ENCODE data around the gene CFAP57.

The CFAP57 gene

DNA sequence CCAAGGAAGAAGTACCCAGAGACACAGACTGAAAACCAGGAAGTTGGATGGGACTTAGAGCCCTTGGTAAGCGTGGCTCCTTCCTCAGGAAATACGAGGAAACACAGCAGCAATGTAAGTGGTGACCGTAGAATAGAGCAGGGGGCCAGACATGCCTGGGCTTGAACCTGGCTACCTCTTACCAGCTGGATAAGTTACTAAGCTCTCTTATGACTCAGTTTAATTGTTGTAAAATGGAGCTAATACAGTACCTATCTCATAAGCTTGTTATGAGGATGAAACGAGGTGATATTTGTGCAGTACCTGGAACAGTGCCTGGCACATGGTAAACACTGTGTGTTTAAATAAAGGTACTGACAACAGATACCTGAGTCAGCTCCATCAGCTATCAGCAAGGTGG lies 19.3 kb upstream of the CFAP57 start:
- Histone ChIP-seq H3K27me3 (ENCODE audit: insufficient read depth, low read length, poor library complexity, severe bottlenecking) (no peaks in the 10 kb centered on the region), H3K4me3 (ENCODE audit: low read length, poor library complexity, severe bottlenecking) (no peak overlapping the region), H3K79me2 (ENCODE audit: insufficient read depth, low read length) (no peaks in the 10 kb centered on the region), H3K9ac (ENCODE audit: low read depth, low read length, poor library complexity, severe bottlenecking) (no peak overlapping the region), H2AFZ (ENCODE audit: low read length) (no peak overlapping the region), H3K4me1 (ENCODE audit: insufficient read depth, low read length, poor library complexity, severe bottlenecking) (peaks cover 7% of the 10 kb centered on the region), H3K9me3 (ENCODE audit: insufficient read depth, low read depth, low read length) (no peaks in the 10 kb centered on the region), H3K36me3 (ENCODE audit: insufficient read depth, low read length) (no peaks in the 10 kb centered on the region), H3F3A (ENCODE audit: low read depth) (no peaks in the 10 kb centered on the region), H3K9me2 (replicated peaks; ENCODE audit: low read depth, low read length) (no peaks in the 10 kb centered on the region), H4K20me1 (ENCODE audit: insufficient read depth, low read length, poor library complexity, severe bottlenecking) (no peaks in the 10 kb centered on the region), H3K4me2 (ENCODE audit: low read depth, low read length, poor library complexity, severe bottlenecking) (no peak overlapping the region)
- no peak for TF ChIP-seq EZH2phosphoT487 (IDR thresholded peaks at IDR 0.05; ENCODE audit: borderline replicate concordance)
- TF ChIP-seq, protein P1, sequence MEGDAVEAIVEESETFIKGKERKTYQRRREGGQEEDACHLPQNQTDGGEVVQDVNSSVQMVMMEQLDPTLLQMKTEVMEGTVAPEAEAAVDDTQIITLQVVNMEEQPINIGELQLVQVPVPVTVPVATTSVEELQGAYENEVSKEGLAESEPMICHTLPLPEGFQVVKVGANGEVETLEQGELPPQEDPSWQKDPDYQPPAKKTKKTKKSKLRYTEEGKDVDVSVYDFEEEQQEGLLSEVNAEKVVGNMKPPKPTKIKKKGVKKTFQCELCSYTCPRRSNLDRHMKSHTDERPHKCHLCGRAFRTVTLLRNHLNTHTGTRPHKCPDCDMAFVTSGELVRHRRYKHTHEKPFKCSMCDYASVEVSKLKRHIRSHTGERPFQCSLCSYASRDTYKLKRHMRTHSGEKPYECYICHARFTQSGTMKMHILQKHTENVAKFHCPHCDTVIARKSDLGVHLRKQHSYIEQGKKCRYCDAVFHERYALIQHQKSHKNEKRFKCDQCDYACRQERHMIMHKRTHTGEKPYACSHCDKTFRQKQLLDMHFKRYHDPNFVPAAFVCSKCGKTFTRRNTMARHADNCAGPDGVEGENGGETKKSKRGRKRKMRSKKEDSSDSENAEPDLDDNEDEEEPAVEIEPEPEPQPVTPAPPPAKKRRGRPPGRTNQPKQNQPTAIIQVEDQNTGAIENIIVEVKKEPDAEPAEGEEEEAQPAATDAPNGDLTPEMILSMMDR (conservative IDR thresholded peaks at IDR 0.05; ENCODE audit: low read length): no peak

DNA sequence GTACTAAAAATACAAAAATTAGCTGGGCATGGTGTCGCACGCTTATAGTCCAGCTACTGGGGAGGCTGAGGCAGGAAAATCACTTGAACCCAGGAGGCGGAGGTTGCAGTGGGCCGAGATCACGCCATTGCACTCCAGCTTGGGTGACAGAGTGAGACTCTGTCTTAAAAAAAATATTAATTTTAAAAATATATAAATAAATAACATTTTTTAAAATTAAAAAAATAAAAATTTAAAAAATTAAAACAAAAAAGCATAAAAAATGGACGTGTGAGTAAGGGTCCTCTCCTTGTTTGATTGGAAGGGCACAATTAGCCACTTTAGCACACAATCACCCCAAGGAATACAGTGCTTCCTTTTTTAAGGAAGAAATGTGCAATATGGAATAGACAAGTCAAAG lies 18.7 kb upstream of the CFAP57 start:
- H3K9me3 ChIP-seq (ENCODE audit: insufficient read depth, low read depth, low read length): no peaks in the 10 kb centered on the region
- no peak overlapping the region for H3K4me3 ChIP-seq (ENCODE audit: low read length, poor library complexity, severe bottlenecking)
- H3K4me2 ChIP-seq (ENCODE audit: low read depth, low read length, poor library complexity, severe bottlenecking): no peak overlapping the region
- H3F3A ChIP-seq (ENCODE audit: low read depth): no peaks in the 10 kb centered on the region
- H3K9me2 ChIP-seq (replicated peaks; ENCODE audit: low read depth, low read length): no peaks in the 10 kb centered on the region
- peaks cover 7% of the 10 kb centered on the region for H3K4me1 ChIP-seq (ENCODE audit: insufficient read depth, low read length, poor library complexity, severe bottlenecking)
- no peak overlapping the region for H3K9ac ChIP-seq (ENCODE audit: low read depth, low read length, poor library complexity, severe bottlenecking)
- no peak overlapping the region for H2AFZ ChIP-seq (ENCODE audit: low read length)
- no peaks in the 10 kb centered on the region for H3K27me3 ChIP-seq (ENCODE audit: insufficient read depth, low read length, poor library complexity, severe bottlenecking)
- H3K36me3 ChIP-seq (ENCODE audit: insufficient read depth, low read length): no peaks in the 10 kb centered on the region
- no peaks in the 10 kb centered on the region for H3K79me2 ChIP-seq (ENCODE audit: insufficient read depth, low read length)
- TF ChIP-seq, protein P1 (conservative IDR thresholded peaks at IDR 0.05; ENCODE audit: low read length): no peak
- TF ChIP-seq EZH2phosphoT487 (IDR thresholded peaks at IDR 0.05; ENCODE audit: borderline replicate concordance): no peak
- no peaks in the 10 kb centered on the region for H4K20me1 ChIP-seq (ENCODE audit: insufficient read depth, low read length, poor library complexity, severe bottlenecking)

DNA sequence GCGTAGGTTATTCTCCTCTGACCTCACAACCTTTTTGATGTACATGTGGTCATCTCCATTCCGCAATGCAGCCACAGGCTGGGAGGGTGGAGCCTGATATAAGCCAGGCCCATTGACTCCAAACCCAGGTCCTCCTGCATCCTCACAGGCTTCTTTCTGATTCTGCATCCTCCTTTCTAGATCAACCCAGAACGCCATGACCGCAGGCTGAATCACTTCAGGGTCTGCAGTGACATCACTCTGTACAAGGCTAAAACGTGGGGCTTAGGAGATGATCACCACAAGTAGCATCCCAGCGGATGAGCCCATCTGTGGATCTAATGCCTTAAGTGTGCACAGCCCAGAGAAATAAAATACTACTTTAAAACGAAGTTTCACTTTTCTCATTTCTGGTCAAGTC lies 16.1 kb upstream of the CFAP57 start:
- Histone ChIP-seq H3K4me2 (ENCODE audit: low read depth, low read length, poor library complexity, severe bottlenecking) (no peak overlapping the region), H3K4me1 (ENCODE audit: insufficient read depth, low read length, poor library complexity, severe bottlenecking) (peaks cover 7% of the 10 kb centered on the region), H2AFZ (ENCODE audit: low read length) (no peak overlapping the region), H3K9me2 (replicated peaks; ENCODE audit: low read depth, low read length) (no peaks in the 10 kb centered on the region), H3K79me2 (ENCODE audit: insufficient read depth, low read length) (no peaks in the 10 kb centered on the region), H3K9ac (ENCODE audit: low read depth, low read length, poor library complexity, severe bottlenecking) (no peak overlapping the region), H4K20me1 (ENCODE audit: insufficient read depth, low read length, poor library complexity, severe bottlenecking) (no peaks in the 10 kb centered on the region), H3K4me3 (ENCODE audit: low read length, poor library complexity, severe bottlenecking) (no peak overlapping the region), H3F3A (ENCODE audit: low read depth) (no peaks in the 10 kb centered on the region), H3K9me3 (ENCODE audit: insufficient read depth, low read depth, low read length) (no peaks in the 10 kb centered on the region), H3K36me3 (ENCODE audit: insufficient read depth, low read length) (no peaks in the 10 kb centered on the region), H3K27me3 (ENCODE audit: insufficient read depth, low read length, poor library complexity, severe bottlenecking) (no peaks in the 10 kb centered on the region)
- no peak for TF ChIP-seq EZH2phosphoT487 (IDR thresholded peaks at IDR 0.05; ENCODE audit: borderline replicate concordance)
- TF ChIP-seq, protein P1 (conservative IDR thresholded peaks at IDR 0.05; ENCODE audit: low read length): no peak
